ENCODE results near the gene RCE1. TPM values are rescaled to one million over a fixed set of nuclear protein-coding genes. Genes with fewer than 3 reads are reported as not detected.
A peak's percentile ranks its signal among the peaks of the same experiment; 100 is the strongest.

Gene RCE1
- total RNA-seq, 4 donors from 2014 or later: 6.6 to 57.7 (median 38.0) TPM

GRCh38 chr11:66884443-66884842 is 41.2 kb downstream of the RCE1 start:
- H3K4me1 ChIP-seq: no peaks in the 10 kb centered on the region
- no peak overlapping the region for H3K27ac ChIP-seq
- no peaks in the 10 kb centered on the region for H3K36me3 ChIP-seq
- H3K4me3 ChIP-seq: no peak overlapping the region
- no peaks in the 10 kb centered on the region for H3K27me3 ChIP-seq
- DNase-seq: no peak
- no peaks in the 10 kb centered on the region for H3K9me3 ChIP-seq
- TF ChIP-seq, protein P1, sequence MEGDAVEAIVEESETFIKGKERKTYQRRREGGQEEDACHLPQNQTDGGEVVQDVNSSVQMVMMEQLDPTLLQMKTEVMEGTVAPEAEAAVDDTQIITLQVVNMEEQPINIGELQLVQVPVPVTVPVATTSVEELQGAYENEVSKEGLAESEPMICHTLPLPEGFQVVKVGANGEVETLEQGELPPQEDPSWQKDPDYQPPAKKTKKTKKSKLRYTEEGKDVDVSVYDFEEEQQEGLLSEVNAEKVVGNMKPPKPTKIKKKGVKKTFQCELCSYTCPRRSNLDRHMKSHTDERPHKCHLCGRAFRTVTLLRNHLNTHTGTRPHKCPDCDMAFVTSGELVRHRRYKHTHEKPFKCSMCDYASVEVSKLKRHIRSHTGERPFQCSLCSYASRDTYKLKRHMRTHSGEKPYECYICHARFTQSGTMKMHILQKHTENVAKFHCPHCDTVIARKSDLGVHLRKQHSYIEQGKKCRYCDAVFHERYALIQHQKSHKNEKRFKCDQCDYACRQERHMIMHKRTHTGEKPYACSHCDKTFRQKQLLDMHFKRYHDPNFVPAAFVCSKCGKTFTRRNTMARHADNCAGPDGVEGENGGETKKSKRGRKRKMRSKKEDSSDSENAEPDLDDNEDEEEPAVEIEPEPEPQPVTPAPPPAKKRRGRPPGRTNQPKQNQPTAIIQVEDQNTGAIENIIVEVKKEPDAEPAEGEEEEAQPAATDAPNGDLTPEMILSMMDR (IDR thresholded peaks at IDR 0.05): no peak
- TF ChIP-seq POLR2A (IDR thresholded peaks at IDR 0.05): no peak

- no peaks in the 10 kb centered on the region for H3K9me3 ChIP-seq
- no peak for DNase-seq
- H3K36me3 ChIP-seq: no peaks in the 10 kb centered on the region
- H3K27ac ChIP-seq: no peak overlapping the region
- H3K4me3 ChIP-seq: no peak overlapping the region
- H3K27me3 ChIP-seq: no peaks in the 10 kb centered on the region
- H3K4me1 ChIP-seq: no peaks in the 10 kb centered on the region
- TF ChIP-seq, protein P1 (IDR thresholded peaks at IDR 0.05): no peak
- no peak for TF ChIP-seq POLR2A (IDR thresholded peaks at IDR 0.05)
Observed at GRCh38 chr11:66885469-66885868, 42.2 kb downstream of the RCE1 start.

DNA sequence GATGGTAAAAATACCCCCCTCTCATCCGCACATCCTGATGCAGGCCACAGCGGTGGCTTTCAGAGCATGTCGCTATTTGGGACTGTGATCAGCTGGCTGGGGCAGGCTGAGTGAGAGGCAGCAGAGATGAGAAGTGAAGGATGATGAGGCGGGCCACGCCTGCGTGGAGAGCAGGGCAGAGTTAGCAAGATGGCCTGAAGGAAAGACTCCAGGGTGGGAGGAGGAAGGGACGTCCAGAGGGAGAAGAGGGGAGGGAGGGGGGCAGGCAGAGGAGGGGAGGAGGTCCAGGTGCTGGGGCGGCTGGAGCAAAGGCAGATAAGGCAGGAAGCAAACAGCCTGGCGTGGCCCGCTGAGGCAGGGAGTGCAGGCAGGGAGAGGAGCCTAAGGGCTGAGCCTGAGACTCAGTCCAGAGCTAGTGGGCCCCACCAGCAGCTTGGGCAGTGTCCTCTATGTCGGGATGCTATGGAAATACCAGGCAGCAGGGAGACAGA is 42.8 kb downstream of the RCE1 start:
- DNase-seq: no peak
- no peak overlapping the region for H3K4me3 ChIP-seq
- no peaks in the 10 kb centered on the region for H3K36me3 ChIP-seq
- H3K27ac ChIP-seq: no peak overlapping the region
- H3K27me3 ChIP-seq: no peaks in the 10 kb centered on the region
- H3K4me1 ChIP-seq: no peaks in the 10 kb centered on the region
- no peak for TF ChIP-seq POLR2A (IDR thresholded peaks at IDR 0.05)
- TF ChIP-seq, protein P1 (IDR thresholded peaks at IDR 0.05): no peak
- no peaks in the 10 kb centered on the region for H3K9me3 ChIP-seq

- Histone ChIP-seq H3K36me3 (no peaks in the 10 kb centered on the region), H3K27me3 (no peaks in the 10 kb centered on the region), H3K4me3 (no peak overlapping the region), H3K4me1 (no peaks in the 10 kb centered on the region), H3K27ac (no peak overlapping the region), H3K9me3 (no peaks in the 10 kb centered on the region)
- TF ChIP-seq, protein P1 (IDR thresholded peaks at IDR 0.05): no peak
- TF ChIP-seq POLR2A (IDR thresholded peaks at IDR 0.05): no peak
- DNase-seq: peak in 1 of 3 donors; percentile 40
Observed at GRCh38 chr11:66886671-66887221, 43.5 kb downstream of the RCE1 start.

DNA sequence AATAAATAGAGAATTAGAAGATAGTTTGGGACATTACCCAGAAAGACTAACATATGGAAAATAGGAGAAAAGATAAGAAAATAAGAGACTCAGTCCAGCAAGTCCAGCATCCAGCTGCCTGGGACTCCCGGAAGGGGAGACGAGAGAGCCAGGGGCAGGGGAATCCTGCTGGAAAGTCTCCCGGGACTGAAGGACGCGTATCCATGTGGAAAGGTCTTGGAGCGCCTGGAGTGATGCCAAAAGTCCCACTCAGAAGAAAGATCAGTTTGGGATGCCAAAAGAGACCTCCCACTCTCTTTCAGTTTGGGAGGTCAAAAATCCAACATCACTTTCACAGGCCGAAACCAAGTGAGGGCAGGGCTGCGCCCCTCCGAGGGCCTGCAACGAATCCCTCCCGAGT is 44.3 kb downstream of the RCE1 start:
- Histone ChIP-seq H3K9me3 (no peaks in the 10 kb centered on the region), H3K4me3 (no peak overlapping the region), H3K27me3 (no peaks in the 10 kb centered on the region), H3K27ac (no peak overlapping the region), H3K4me1 (no peaks in the 10 kb centered on the region), H3K36me3 (no peaks in the 10 kb centered on the region)
- TF ChIP-seq POLR2A (IDR thresholded peaks at IDR 0.05): no peak
- TF ChIP-seq, protein P1 (IDR thresholded peaks at IDR 0.05): no peak
- DNase-seq: no peak

GRCh38 chr11:66888282-66888681 is 45.0 kb downstream of the RCE1 start:
- H3K4me3 ChIP-seq: no peak overlapping the region
- H3K27ac ChIP-seq: no peak overlapping the region
- TF ChIP-seq POLR2A (IDR thresholded peaks at IDR 0.05): no peak
- TF ChIP-seq, protein P1 (IDR thresholded peaks at IDR 0.05): no peak
- H3K4me1 ChIP-seq: no peaks in the 10 kb centered on the region
- no peaks in the 10 kb centered on the region for H3K9me3 ChIP-seq
- no peaks in the 10 kb centered on the region for H3K36me3 ChIP-seq
- no peak for DNase-seq
- H3K27me3 ChIP-seq: no peaks in the 10 kb centered on the region
